ENCODE results near the gene AGAP5. TPM values are rescaled to one million over a fixed set of nuclear protein-coding genes. Genes with fewer than 3 reads are reported as not detected.

Gene AGAP5
- total RNA-seq, 1 donor from 2014 or later = 1.0 TPM

- no peak for DNase-seq (ENCODE audit: low read depth)
- TF ChIP-seq CTCF (conservative IDR thresholded peaks at IDR 0.05; ENCODE audit: low read depth, low read length) = no peak
These were observed 50.6 kb downstream of the AGAP5 start for GRCh38 chr10:73647211-73647874.

DNA sequence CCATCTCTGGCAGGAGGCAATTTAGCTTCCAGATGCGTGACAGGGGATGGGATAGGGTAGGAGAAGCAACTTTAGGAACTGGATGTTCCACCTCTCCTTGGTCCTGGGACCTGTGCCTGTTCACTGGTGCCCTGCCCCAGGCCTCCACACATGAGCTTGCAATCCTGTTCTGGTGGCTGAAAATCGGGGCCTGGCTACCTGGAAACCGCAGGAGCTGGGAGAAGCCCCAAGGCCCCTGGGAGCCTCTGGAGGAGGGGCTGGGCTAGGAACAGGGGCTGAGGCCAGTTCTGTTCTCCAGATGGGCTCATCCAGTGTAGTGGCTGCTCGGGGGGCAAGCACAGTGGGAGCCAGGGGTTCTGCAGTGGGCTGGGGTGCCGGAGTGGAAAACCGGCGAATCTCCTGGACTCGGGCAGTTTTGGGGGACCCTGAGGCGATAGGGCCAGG is 51.3 kb downstream of the AGAP5 start:
- no peak overlapping the region for H3K4me3 ChIP-seq (ENCODE audit: low read depth, low read length)
- no peak for TF ChIP-seq CTCF (conservative IDR thresholded peaks at IDR 0.05; ENCODE audit: low read depth, low read length)
- DNase-seq (ENCODE audit: low read depth) = no peak

More at GRCh38 chr10:73647211-73647874, 50.6 kb downstream of the AGAP5 start:
- H3K4me3 ChIP-seq (ENCODE audit: low read depth, low read length) = peak overlapping the region; percentile 64

- no peak overlapping the region for H3K4me3 ChIP-seq (ENCODE audit: low read depth, low read length)
- TF ChIP-seq CTCF (conservative IDR thresholded peaks at IDR 0.05; ENCODE audit: low read depth, low read length) = no peak
- no peak for DNase-seq (ENCODE audit: low read depth)
These were observed 52.7 kb downstream of the AGAP5 start for GRCh38 chr10:73645251-73645650.

DNA sequence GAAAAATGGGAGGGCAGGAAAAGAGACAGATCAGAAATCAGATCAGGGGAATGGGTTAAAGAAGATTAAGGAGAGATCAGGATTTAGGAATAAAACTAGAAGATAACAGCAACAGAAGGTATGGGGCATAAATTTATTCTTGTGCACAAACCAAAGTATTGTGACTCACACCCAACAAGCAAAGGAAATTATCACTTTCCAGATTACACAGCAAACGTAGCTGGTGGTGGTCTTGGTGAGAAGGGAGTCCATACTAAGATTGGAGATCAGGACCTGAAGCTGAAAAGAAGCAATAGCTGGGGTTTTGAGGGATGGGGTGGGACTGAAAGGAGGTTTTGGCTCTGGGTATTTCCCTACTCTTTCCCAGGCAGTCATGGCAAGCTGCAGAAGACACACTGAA is 53.1 kb downstream of the AGAP5 start:
- no peak overlapping the region for H3K4me3 ChIP-seq (ENCODE audit: low read depth, low read length)
- no peak for DNase-seq (ENCODE audit: low read depth)
- no peak for TF ChIP-seq CTCF (conservative IDR thresholded peaks at IDR 0.05; ENCODE audit: low read depth, low read length)

DNA sequence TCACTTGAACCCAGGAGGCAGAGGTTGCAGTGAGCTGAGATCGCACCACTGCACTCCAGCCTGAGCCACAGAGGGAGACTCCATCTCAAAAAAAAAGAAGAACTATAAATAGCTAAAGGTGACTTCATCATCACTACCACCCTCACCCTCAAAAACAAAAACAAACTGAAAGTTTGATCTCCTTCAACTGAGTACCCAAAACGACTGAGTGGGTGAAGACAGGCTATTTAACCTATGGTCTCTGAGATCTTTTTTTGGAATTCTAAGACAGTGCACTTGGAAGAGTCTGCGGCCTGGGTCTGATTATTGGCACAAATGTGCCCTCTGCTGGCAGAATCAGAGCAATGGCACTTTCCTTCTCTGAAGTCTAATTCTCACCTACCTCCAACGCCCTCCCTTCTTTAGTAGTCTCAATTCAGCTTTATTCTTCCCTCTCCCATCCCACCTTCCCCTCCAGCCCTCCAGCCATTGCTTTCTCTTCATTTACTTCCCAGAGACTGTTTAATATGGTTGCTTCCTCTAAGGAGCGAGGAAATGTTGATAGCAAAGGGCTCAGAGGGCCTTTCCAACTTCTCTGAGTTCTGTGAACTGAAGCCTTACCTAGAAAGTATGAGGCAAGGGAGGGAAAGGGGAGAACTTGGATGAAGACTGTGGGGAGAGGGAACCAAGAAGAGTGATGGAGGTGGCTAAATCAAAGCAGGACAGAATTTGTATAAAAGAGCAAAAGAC is 53.7 kb downstream of the AGAP5 start:
- no peak for DNase-seq (ENCODE audit: low read depth)
- peak; percentile 91 for TF ChIP-seq CTCF (conservative IDR thresholded peaks at IDR 0.05; ENCODE audit: low read depth, low read length)
- no peak overlapping the region for H3K4me3 ChIP-seq (ENCODE audit: low read depth, low read length)

GRCh38 chr10:73643362-73643761 is 54.5 kb downstream of the AGAP5 start:
- no peak overlapping the region for H3K4me3 ChIP-seq (ENCODE audit: low read depth, low read length)
- TF ChIP-seq CTCF (conservative IDR thresholded peaks at IDR 0.05; ENCODE audit: low read depth, low read length) = no peak
- DNase-seq (ENCODE audit: low read depth) = no peak

Data from epithelial cell of proximal tubule (primary cell).